ENCODE measurements around the gene LRRC32. TPM values are rescaled to one million over a fixed set of nuclear protein-coding genes. Genes with fewer than 3 reads are reported as not detected.
"Not testable (repeated sequence)": the region's sequence is repeated elsewhere in the genome, so short reads cannot be mapped to it uniquely, and the experiment has no call there.

LRRC32 gene
- polyA plus RNA-seq, 2 of the 4 experiments (the other 2 are of a cell fraction) = 0.25 to 0.62 TPM

GRCh38 chr11:76621466-76621865 is 49.1 kb downstream of the LRRC32 start:
- CTCF ChIA-PET = interaction anchor here (0.6 to 1.5 kb wide), 4 partner anchors 12 to 99 kb away, joined by 3 to 4 read pairs (median 3); no protein-coding TSS in a partner anchor
- POLR2A ChIA-PET = no interaction called here
- H3K4me2 ChIP-seq = no peak overlapping the region
- ATAC-seq = no peak
- WGBS (ENCODE audit: missing lambda C conversion rate) = 86% methylated on average over 8 of the region's 8 CpGs
- no peaks in the 10 kb centered on the region for H3K4me1 ChIP-seq
- H3K9me3 ChIP-seq = peaks cover 10% of the 10 kb centered on the region; the same call in 2 of the 3 replicates
- FAIRE-seq = no peak
- no peak overlapping the region for H3K4me3 ChIP-seq
- DNase-seq (ENCODE audit: low read depth in 1 of 2, low spot score in 1 of 2) = no peak
- no peak for TF ChIP-seq BHLHE40 (IDR thresholded peaks at IDR 0.05; ENCODE audit: low read depth, low read length)
- no peak for TF ChIP-seq NR3C1 (IDR thresholded peaks at IDR 0.05)
- TF ChIP-seq EHMT2 (IDR thresholded peaks at IDR 0.05; ENCODE audit: low read depth) = no peak
- no peak for TF ChIP-seq RFX5 (IDR thresholded peaks at IDR 0.05)
- no peak overlapping the region for H3K27ac ChIP-seq

- ATAC-seq = no peak
- Histone ChIP-seq H3K4me2 (no peak overlapping the region), H3K9me3 (peaks cover under 1% of the 10 kb centered on the region; the same call in 1 of the 3 replicates), H3K4me1 (no peaks in the 10 kb centered on the region), H3K4me3 (no peak overlapping the region), H3K27ac (no peak overlapping the region)
- WGBS (ENCODE audit: missing lambda C conversion rate) = 92% methylated on average over 2 of the region's 2 CpGs
- no peak for DNase-seq (ENCODE audit: low read depth in 1 of 2, low spot score in 1 of 2)
- TF ChIP-seq CBX8 (IDR thresholded peaks at IDR 0.05) (no peak), EHMT2 (IDR thresholded peaks at IDR 0.05; ENCODE audit: low read depth) (no peak), MAZ (IDR thresholded peaks at IDR 0.05; ENCODE audit: borderline replicate concordance, low read depth, low read length) (no peak), TFCP2L1 (CRISPR knock-in tag; IDR thresholded peaks at IDR 0.05) (no peak), ZSCAN20 (CRISPR knock-in tag; IDR thresholded peaks at IDR 0.05) (no peak), MYC (IDR thresholded peaks at IDR 0.05; ENCODE audit: borderline replicate concordance, low read length) (no peak), EP300 (IDR thresholded peaks at IDR 0.05) (no peak), HMGXB4 (CRISPR knock-in tag; IDR thresholded peaks at IDR 0.05; ENCODE audit: borderline replicate concordance) (no peak)
- FAIRE-seq = no peak
- ChIA-PET CTCF (interaction anchor here (1.2 to 1.5 kb wide), 3 partner anchors 13 to 61 kb away, joined by 3 read pairs; no protein-coding TSS in a partner anchor), POLR2A (no interaction called here)
Measured at GRCh38 chr11:76620489-76620888, 50.1 kb downstream of the LRRC32 start.

- CTCF ChIA-PET, H3K27ac ChIP-seq, FAIRE-seq: not testable (repeated sequence)
Measured at GRCh38 chr11:76619801-76620200, 50.7 kb downstream of the LRRC32 start.

GRCh38 chr11:76617553-76618265 is 52.8 kb downstream of the LRRC32 start:
- FAIRE-seq = no peak
- WGBS (ENCODE audit: missing lambda C conversion rate) = 52% methylated on average over 7 of the region's 7 CpGs
- CTCF ChIA-PET = interaction anchor here (1.2 to 1.3 kb wide), 2 partner anchors 19 to 143 kb away, joined by 3 read pairs; no protein-coding TSS in a partner anchor

More at GRCh38 chr11:76619801-76620200, 50.7 kb downstream of the LRRC32 start:
- ATAC-seq; H3K4me2 ChIP-seq; POLR2A ChIA-PET; H3K4me1 ChIP-seq; H3K9me3 ChIP-seq; H3K4me3 ChIP-seq; DNase-seq (ENCODE audit: low read depth in 1 of 2, low spot score in 1 of 2): not testable (repeated sequence)
- WGBS (ENCODE audit: missing lambda C conversion rate) = 62% methylated on average over 3 of the region's 5 CpGs

More at GRCh38 chr11:76617553-76618265, 52.8 kb downstream of the LRRC32 start:
- TF ChIP-seq POLR2AphosphoS2 (conservative IDR thresholded peaks at IDR 0.05; ENCODE audit: low read length) = no peak
- no peak for TF ChIP-seq RAD21 (conservative IDR thresholded peaks at IDR 0.05 in 1 of 2, IDR thresholded peaks at IDR 0.05 in 1 of 2)
- TF ChIP-seq ESRRA (IDR thresholded peaks at IDR 0.05; ENCODE audit: borderline replicate concordance, low read length) = no peak
- TF ChIP-seq RARB (CRISPR knock-in tag; IDR thresholded peaks at IDR 0.05) = no peak
- no peak for TF ChIP-seq MYC (IDR thresholded peaks at IDR 0.05; ENCODE audit: borderline replicate concordance, low read length)
- no peak for TF ChIP-seq FOXS1 (CRISPR knock-in tag; IDR thresholded peaks at IDR 0.05)
- no peak for TF ChIP-seq E2F6 (IDR thresholded peaks at IDR 0.05; ENCODE audit: borderline replicate concordance, low read depth)
- no peak for TF ChIP-seq PHF8 (IDR thresholded peaks at IDR 0.05; ENCODE audit: borderline replicate concordance, low read depth)
- no peak for TF ChIP-seq MAFK (IDR thresholded peaks at IDR 0.05; ENCODE audit: partially characterized antibody)
- POLR2A ChIA-PET = no interaction called here
- no peaks in the 10 kb centered on the region for H3K9me3 ChIP-seq
- H3K27ac ChIP-seq = no peak overlapping the region
- H3K4me3 ChIP-seq = no peak overlapping the region
- no peak for ATAC-seq
- no peak overlapping the region for H3K4me2 ChIP-seq
- no peak for DNase-seq (ENCODE audit: low read depth in 1 of 2, low spot score in 1 of 2)
- H3K4me1 ChIP-seq = no peaks in the 10 kb centered on the region

Measured in A549 (cell line).